Hematopoietic multipotent progenitor cell treated with erythropoietin and hydrocortisone succinate and interleukin-3 and kit ligand, for 4 days (in vitro differentiated cells): ENCODE measurements around the gene HIPK2.
"Not testable (repeated sequence)": the region's sequence is repeated elsewhere in the genome, so short reads cannot be mapped to it uniquely, and the experiment has no call there.

ENCODE experiments used
- DNase-seq: peaks from one replicate; pipeline ENCODE4 v3.0.0-alpha.2; 2015

HIPK2 gene

DNA sequence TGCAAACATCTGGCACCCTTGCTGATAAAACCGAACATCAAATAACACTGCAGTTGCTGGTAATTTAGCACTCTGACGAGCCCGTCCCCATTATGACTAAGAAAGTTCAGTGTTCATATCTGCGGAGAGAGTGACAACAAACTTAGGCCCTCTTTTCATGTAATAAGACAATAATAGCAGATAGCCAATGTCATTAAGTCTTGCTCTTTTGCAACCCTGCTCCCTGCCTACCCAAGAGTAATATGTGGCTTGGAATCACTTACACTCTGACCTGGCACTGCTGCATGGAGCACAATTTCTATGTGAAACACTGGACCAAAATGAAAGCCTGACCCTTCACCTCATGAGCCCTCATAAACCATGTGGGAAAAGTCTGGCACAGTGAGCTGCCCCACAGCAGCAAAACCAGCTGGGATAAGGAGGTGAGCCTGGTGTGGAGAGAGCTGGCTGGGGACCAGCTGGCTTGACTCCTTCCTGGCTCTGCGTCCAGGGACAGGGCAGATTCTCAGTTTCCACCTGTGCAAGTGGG lies 86.5 kb downstream of the HIPK2 start:
- DNase-seq: no peak

- DNase-seq: peak; percentile 42
Observed at GRCh38 chr7:139687980-139688632, 89.7 kb downstream of the HIPK2 start.

- no peak for DNase-seq
Observed at GRCh38 chr7:139687211-139687954, 90.4 kb downstream of the HIPK2 start.

DNA sequence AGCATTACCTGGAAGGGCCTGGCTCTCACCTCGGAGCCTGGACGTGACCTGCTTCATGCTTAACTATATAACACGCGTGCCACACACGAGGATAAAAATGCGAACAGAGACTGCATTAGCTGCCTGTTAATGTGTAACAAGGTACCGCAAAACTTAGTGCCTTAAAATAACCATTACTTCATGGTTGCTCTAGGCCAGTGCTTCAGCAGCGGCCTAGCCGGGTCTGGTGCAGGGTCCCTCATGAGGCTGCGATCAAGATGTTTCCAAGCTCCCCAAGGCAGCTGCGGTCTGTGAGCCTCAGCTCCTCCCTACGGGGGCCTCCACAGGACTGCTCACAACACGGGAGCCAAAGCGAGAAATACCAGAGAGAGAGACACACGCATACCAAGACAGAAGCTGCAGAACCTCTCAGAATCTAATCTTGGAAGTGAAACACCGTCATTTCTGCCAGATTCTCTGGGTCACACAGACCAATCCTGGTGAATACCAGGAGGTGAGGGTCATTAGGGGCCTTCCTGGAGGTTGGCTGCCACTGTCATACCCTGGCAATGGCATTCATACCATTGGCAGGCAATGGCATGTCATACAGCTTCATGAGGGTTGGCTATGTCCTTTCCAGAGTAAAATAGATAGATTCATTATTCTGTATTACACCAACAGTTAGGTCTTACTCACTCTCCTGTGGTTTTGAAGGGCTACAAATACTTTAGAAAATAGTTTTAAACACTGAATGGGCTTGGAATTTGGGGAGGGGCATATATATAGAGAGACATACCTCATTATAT lies 94.5 kb downstream of the HIPK2 start:
- no peak for DNase-seq

DNA sequence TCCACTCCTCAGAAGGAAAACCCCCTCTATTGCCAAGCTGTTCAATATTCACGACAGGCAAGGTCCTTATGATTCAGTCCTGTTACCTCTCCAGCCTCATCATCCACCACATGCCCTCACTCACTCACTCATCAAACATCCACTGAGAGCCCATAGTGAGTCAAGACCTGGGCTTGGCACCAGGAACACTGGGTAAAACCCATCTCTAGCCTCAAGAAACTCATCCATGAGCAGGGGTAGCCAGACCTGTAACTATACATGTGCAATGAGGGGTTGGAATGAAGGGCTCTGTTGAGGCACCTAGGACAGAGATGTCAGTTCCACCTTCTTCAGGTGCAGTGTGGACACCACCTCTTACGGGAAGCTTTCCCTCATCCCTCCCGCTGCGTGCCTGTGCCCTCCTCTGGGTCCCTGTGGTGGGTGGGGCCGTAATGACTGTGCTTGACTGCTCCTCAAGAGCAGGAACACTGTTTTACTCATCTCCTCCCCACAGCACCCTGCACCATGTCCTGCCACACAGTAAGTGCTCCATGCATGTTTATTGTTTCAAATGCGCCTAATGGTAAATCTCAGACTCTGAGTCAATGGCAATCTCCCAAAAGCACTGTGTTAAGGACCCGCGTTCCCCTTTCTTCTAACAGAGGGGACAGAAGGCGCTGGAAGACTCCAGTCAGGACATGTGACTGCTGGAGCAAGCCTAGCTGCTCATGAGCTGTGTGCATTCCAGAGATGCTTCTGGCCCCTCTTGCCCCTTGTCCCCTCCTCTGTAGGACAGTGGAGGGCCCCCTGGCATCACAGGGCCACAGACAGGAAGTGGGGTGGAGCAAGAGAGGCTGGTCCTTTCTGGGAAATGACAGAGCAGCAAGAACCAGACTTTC lies 95.4 kb downstream of the HIPK2 start:
- DNase-seq: peak; percentile 51

DNA sequence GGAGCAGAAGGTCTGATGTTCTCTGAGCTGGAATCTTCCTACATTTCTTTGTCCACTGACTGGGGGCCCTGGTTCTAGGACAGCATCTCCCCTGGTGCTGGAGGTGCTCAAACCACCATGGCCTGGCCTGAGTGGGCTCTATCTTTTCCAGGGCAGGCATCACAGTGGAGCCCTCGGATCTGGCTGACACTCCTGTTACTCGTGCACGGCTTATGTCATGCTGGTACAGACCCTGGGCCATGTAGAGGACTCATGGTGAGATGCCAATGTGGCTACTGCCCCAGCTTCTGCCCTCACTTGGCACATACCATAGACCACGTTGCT lies 96.0 kb downstream of the HIPK2 start:
- no peak for DNase-seq

DNA sequence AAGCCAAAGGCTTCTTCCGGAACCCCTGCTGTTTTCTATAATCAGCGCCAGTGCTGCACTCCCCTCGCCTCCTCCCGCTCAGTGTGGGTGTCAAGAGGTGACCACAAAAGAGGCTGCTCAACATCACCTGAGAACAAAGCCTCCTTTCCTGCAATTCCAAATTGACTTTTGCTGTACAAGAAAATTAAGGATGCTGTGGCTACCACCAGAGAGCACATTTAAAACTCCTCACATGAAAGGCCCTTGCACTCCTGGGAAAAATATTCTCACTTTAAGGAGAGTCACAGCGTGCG lies 96.4 kb downstream of the HIPK2 start:
- DNase-seq: no peak

DNA sequence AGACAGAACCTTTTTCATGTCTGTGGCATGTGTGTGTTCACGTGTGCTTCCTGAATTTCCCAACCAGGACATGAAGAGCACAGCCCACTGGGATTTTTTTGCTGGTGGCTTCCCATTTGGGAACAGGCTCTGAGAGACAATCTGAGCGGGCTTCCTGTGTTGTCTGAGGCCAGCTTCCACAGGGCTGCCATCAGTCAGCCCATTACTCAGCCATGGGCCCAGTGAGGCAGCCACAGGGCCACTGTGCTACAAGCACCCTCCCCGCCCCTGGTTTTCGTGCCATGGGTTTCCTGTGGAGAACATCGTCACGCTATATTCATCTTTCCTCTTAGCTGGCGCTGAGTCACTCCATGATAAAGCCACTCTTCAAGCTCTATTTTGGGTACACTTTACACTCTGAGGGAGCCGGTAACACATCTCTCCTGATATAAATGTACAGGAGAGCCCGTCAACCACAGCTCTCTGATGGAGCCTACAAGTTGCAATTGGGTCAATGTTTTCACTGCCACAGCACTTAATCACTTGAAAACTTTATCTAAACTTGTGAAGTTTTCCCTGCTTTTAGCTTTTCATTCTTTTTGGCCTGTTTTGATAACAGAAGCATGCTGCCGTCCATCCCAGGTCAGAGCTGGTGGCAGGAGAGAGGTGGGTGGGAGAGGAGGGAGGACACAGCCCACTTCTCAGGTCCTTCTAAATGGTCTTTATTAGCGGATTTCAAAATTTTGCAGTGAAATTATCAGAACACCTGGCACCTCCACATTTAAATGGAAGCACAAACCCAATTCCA lies 96.9 kb downstream of the HIPK2 start:
- peak; percentile 95 for DNase-seq

- DNase-seq: no peak
Observed at GRCh38 chr7:139679731-139680594, 97.8 kb downstream of the HIPK2 start.

DNA sequence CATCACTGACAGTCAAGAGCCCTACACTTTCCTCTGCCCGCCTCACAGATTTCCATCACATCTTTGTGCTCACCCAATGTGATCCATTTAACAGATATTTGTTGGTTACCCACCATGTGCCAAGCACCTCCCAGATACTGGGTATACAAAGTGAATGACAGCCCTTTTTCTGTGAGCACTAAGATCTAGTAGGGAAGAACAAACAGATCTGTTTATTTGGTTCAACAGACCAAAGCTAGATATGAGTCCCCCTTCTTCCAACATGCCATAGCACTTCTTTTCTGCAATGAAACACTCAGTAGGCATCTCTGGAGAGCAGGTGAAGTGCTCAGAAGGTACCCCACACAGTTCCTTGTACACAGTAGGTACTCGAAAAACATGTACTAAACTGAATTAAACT lies 101.4 kb downstream of the HIPK2 start:
- no peak for DNase-seq

DNA sequence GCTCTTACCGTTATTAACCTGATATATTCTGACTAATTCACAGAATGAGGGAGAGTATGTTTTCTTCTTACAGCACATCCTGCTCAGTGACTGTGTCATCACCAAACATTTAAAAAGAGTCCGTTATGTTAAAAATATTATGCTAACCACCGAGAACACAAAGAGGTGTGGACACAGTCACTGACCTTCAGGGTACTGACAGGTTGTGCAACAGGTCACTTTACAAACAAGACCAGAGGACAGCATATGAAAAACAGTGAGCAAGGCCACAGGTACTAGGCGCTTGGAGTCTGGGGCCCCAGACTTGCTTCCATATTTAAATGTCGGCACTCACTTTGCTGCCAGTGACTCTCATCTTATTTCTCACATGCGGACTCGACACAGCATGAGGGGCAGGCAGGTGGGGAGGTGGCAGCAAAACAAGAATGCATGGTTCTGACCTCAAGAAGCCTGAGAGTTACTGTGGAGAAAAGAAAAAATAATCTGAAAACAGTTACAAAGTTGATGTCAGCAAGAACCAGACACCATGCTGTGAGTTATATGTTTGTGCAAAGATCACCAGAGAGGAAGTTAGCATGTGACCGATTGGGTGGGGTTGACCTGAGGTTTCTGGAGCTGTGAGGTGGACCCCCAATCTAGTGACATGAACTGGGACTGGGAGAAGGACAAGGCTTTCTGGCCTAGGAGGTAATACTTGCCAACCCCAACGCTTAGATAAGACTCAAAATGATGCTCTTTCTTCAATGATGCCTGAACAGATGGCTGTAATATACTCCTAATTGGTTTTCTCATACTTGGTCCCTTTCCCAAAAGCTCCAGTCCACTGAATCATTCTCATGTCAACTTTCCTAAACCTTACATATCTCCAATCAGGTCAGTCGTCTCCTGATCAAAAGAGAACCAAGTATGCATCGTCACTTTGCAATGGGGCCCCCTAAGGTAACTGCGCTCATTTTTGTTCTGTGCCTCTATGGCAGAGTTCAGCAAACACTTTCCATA lies 102.4 kb downstream of the HIPK2 start:
- peak; percentile 53 for DNase-seq

GRCh38 chr7:139674752-139675126 lies 103.1 kb downstream of the HIPK2 start:
- DNase-seq: no peak

DNA sequence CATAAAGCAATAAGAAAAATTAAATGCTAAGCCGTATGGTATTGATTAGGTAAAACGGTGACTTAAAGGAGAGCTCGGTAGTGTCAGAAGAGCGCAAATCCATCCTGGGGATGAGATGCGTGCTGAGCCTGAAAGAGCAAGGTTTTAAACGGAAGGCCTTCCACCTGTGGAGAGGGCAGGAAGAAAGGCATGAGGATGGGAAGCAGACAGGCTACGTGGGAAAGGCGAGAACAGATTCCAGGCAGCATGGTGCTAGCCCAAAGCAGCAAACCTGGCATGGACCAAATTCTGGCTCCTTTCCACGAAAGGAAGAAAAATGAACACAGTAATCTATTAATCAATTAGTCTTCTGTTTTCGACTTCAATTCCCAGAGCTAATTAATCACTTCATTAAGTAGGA lies 103.5 kb downstream of the HIPK2 start:
- DNase-seq: no peak

DNA sequence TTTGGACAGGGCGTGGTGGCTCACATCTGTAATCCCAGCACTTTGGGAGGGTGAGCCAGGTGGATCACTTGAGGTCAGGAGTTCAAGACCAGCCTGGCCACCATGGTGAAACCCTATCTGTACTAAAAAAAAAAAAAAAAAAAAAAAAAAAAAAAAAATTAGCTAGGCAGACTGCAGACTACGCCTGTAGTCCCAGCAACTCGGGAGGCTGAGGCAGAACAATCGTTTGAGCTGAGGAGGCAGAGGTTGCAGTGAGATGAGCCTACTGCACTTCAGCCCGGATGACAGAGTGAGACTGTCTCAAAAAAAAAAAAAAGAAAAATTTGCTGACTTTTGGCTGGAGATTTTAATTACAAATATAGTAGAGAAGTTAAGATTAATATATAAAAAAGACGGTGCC lies 104.0 kb downstream of the HIPK2 start:
- no peak for DNase-seq

- no peak for DNase-seq
Observed at GRCh38 chr7:139673230-139673629, 104.6 kb downstream of the HIPK2 start.

GRCh38 chr7:139671967-139672366 lies 105.8 kb downstream of the HIPK2 start:
- no peak for DNase-seq

DNA sequence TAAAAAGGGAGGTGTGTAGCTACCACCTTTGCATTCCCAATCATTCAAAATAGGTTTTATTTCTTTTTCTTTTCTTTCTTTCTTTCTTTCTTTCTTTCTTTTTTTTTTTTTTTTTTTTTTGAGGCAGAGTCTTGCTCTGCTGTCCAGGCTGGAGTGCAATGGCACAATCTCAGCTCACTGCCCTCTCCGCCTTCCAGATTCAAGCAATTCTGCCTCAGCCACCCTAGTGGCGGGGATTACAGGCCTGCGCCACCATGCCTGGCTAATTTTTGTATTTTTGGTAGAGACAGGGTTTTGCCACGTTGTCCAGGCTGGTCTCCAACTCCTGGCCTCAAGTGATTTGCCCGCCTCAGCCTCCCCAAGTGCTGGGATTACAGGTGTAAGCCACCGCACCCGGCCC lies 107.1 kb downstream of the HIPK2 start:
- not testable (repeated sequence) for DNase-seq

GRCh38 chr7:139669106-139670061 lies 108.4 kb downstream of the HIPK2 start:
- DNase-seq: no peak

GRCh38 chr7:139667377-139667776 lies 110.4 kb downstream of the HIPK2 start:
- no peak for DNase-seq
